ENCODE measurements around the gene DMXL1.
"Not testable (repeated sequence)": the region's sequence is repeated elsewhere in the genome, so short reads cannot be mapped to it uniquely, and the experiment has no call there.

- TF ChIP-seq, protein P1, sequence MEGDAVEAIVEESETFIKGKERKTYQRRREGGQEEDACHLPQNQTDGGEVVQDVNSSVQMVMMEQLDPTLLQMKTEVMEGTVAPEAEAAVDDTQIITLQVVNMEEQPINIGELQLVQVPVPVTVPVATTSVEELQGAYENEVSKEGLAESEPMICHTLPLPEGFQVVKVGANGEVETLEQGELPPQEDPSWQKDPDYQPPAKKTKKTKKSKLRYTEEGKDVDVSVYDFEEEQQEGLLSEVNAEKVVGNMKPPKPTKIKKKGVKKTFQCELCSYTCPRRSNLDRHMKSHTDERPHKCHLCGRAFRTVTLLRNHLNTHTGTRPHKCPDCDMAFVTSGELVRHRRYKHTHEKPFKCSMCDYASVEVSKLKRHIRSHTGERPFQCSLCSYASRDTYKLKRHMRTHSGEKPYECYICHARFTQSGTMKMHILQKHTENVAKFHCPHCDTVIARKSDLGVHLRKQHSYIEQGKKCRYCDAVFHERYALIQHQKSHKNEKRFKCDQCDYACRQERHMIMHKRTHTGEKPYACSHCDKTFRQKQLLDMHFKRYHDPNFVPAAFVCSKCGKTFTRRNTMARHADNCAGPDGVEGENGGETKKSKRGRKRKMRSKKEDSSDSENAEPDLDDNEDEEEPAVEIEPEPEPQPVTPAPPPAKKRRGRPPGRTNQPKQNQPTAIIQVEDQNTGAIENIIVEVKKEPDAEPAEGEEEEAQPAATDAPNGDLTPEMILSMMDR (IDR thresholded peaks at IDR 0.05; ENCODE audit: low read length), result not testable (repeated sequence)
- TF ChIP-seq EZH2 (IDR thresholded peaks at IDR 0.05; ENCODE audit: borderline replicate concordance, low read length), result not testable (repeated sequence)
Observed at GRCh38 chr5:119073746-119074337, 3.0 kb downstream of the DMXL1 start.
